Neural cell (in vitro differentiated cells): ENCODE results near the gene RAG2. TPM values are rescaled to one million over a fixed set of nuclear protein-coding genes. Genes with fewer than 3 reads are reported as not detected.

ENCODE experiments used
- H2AFZ ChIP-seq: fragments of 200-600, 300-800 bp; sonication (generic), shearing (Covaris generic); 2 replicates; pipeline ENCODE4 v1.6.0; 2014; ENCODE audit warnings: low read depth, mild to moderate bottlenecking, antibody characterized with exemption, low read length, moderate library complexity
- H3F3A ChIP-seq: fragments of 200-600 bp; shearing (Covaris generic); 2 replicates; pipeline ENCODE4 v1.6.1; 2016; ENCODE audit warnings: mild to moderate bottlenecking, moderate library complexity, mixed read lengths, antibody characterized with exemption, low read length; ENCODE audit not compliant: insufficient read depth, poor library complexity, severe bottlenecking
- H3K27ac ChIP-seq: fragments of 200-600, 300-800 bp; sonication (generic), shearing (Covaris generic); 2 replicates; pipeline ENCODE4 v1.5.1; 2014; ENCODE audit warnings: mild to moderate bottlenecking, low read length, moderate library complexity
- H3K27me3 ChIP-seq: fragments of 300-800, 200-600 bp; sonication (generic), shearing (Covaris generic); 2 replicates; pipeline ENCODE4 v1.6.0; 2014; ENCODE audit warnings: mild to moderate bottlenecking, low read depth, low read length, moderate library complexity; ENCODE audit not compliant: insufficient read depth
- H3K36me3 ChIP-seq: fragments of 300-800, 200-600 bp; sonication (generic), shearing (Covaris generic); 2 replicates; pipeline ENCODE4 v1.5.1; 2014; ENCODE audit warnings: mild to moderate bottlenecking, antibody characterized with exemption, low read length, moderate library complexity; ENCODE audit not compliant: insufficient read depth
- H3K4me2 ChIP-seq: fragments of 300-800, 200-600 bp; sonication (generic), shearing (Covaris generic); 2 replicates; pipeline ENCODE4 v1.6.0; 2014; ENCODE audit warnings: mild to moderate bottlenecking, low read length
- H3K4me3 ChIP-seq: fragments of 300-800, 200-600 bp; sonication (generic), shearing (Covaris generic); 2 replicates; pipeline ENCODE4 v1.5.1; 2014; ENCODE audit warnings: mild to moderate bottlenecking, low read length, moderate library complexity
- H3K79me2 ChIP-seq: fragments of 200-600 bp; shearing (Covaris generic); replicated peaks from 2 replicates; pipeline ENCODE4 v1.6.0; 2014; ENCODE audit warnings: mild to moderate bottlenecking, low read length, moderate library complexity; ENCODE audit not compliant: insufficient read depth
- H3K9ac ChIP-seq: fragments of 300-800, 200-600 bp; sonication (generic), shearing (Covaris generic); 2 replicates; pipeline ENCODE4 v1.6.1; 2016; ENCODE audit warnings: mild to moderate bottlenecking, low read length, mixed read lengths
- H3K9me2 ChIP-seq: fragments of 200-600 bp; shearing (Covaris generic); 2 replicates; pipeline ENCODE4 v1.6.1; 2016; ENCODE audit warnings: mild to moderate bottlenecking, low read length, mixed read lengths; ENCODE audit not compliant: insufficient read depth
- H3K9me3 ChIP-seq: fragments of 200-600, 300-800 bp; sonication (generic), shearing (Covaris generic); 2 replicates; pipeline ENCODE4 v1.6.1; 2016; ENCODE audit warnings: mild to moderate bottlenecking, mixed run types, low read length, moderate library complexity, mixed read lengths
- H4K20me1 ChIP-seq: fragments of 200-600 bp; shearing (Covaris generic); 2 replicates; pipeline ENCODE4 v1.6.1; 2016; ENCODE audit warnings: mild to moderate bottlenecking, mixed run types; ENCODE audit not compliant: insufficient read depth
- CTCF ChIP-seq: fragments of 450-650 bp; IDR thresholded peaks from 2 replicates; pipeline ENCODE4 v1.5.1; 2014; ENCODE audit warnings: antibody characterized with exemption, mild to moderate bottlenecking, moderate library complexity; ENCODE audit not compliant: poor library complexity, severe bottlenecking
- EP300 ChIP-seq: fragments of 450-650 bp; conservative IDR thresholded peaks from 2 replicates; pipeline ENCODE4 v1.6.1; 2014; ENCODE audit warnings: antibody characterized with exemption, mild to moderate bottlenecking, moderate library complexity; ENCODE audit not compliant: poor library complexity, severe bottlenecking
- EZH2 ChIP-seq: fragments of 200-600, 300-800 bp; shearing (Covaris generic), sonication (generic); IDR thresholded peaks from 2 replicates; pipeline ENCODE4 v1.6.1; 2014; ENCODE audit warnings: antibody characterized with exemption, low read length, borderline replicate concordance, mild to moderate bottlenecking; ENCODE audit not compliant: insufficient read depth, poor library complexity, severe bottlenecking
- MXI1 ChIP-seq: fragments of 450-650 bp; conservative IDR thresholded peaks from 2 replicates; pipeline ENCODE4 v1.6.1; 2014; ENCODE audit warnings: antibody characterized with exemption, mild to moderate bottlenecking; ENCODE audit not compliant: poor library complexity, severe bottlenecking
- POLR2AphosphoS5 ChIP-seq: IDR thresholded peaks from 2 replicates; pipeline ENCODE4 v1.6.1; 2012
- RAD21 ChIP-seq: fragments of 450-650 bp; conservative IDR thresholded peaks from 2 replicates; pipeline ENCODE4 v1.6.1; 2014; ENCODE audit warnings: antibody characterized with exemption, mild to moderate bottlenecking, moderate library complexity
- REST ChIP-seq: IDR thresholded peaks from 2 replicates; pipeline ENCODE4 v1.6.1; 2012; ENCODE audit warnings: borderline replicate concordance
- SMC3 ChIP-seq: fragments of 450-650 bp; conservative IDR thresholded peaks from 2 replicates; pipeline ENCODE4 v1.6.1; 2014; ENCODE audit warnings: antibody characterized with exemption, mild to moderate bottlenecking, moderate library complexity; ENCODE audit not compliant: poor library complexity
- TAF1 ChIP-seq: IDR thresholded peaks from 2 replicates; pipeline ENCODE4 v1.6.1; 2012; ENCODE audit warnings: low read depth
- polyA plus RNA-seq: library from polyadenylated mRNA; depleted of rRNA; stranded (reverse); fragments of >200 nt; gene quantifications from 2 replicates; pipeline ENCODE4 v1.2.3, GENCODE V29; 2014

RAG2 gene
- polyA plus RNA-seq, 1 donor from 2014 or later: not detected

- no peaks in the 10 kb centered on the region for H4K20me1 ChIP-seq
- no peak for TF ChIP-seq EP300
- no peak for TF ChIP-seq RAD21
- TF ChIP-seq SMC3: no peak
- no peak for TF ChIP-seq REST
- TF ChIP-seq EZH2: no peak
- TF ChIP-seq CTCF: no peak
- TF ChIP-seq MXI1: no peak
- TF ChIP-seq POLR2AphosphoS5: no peak
- no peak for TF ChIP-seq TAF1
- peaks cover 33% of the 10 kb centered on the region for H3K27me3 ChIP-seq
- H2AFZ ChIP-seq: no peak overlapping the region
- H3K9ac ChIP-seq: no peak overlapping the region
- no peak overlapping the region for H3K4me2 ChIP-seq
- H3K9me3 ChIP-seq: no peaks in the 10 kb centered on the region
- H3K9me2 ChIP-seq: no peaks in the 10 kb centered on the region
- no peaks in the 10 kb centered on the region for H3K79me2 ChIP-seq
- H3F3A ChIP-seq: no peaks in the 10 kb centered on the region
- H3K27ac ChIP-seq: no peak overlapping the region
- no peaks in the 10 kb centered on the region for H3K36me3 ChIP-seq
- H3K4me3 ChIP-seq: no peak overlapping the region
These were observed 9.9 kb downstream of the RAG2 start for GRCh38 chr11:36588099-36588498.

GRCh38 chr11:36586543-36586942 is 11.5 kb downstream of the RAG2 start:
- Histone ChIP-seq H3K27ac (no peak overlapping the region), H3K4me2 (no peak overlapping the region), H3K79me2 (no peaks in the 10 kb centered on the region), H3K27me3 (peaks cover 33% of the 10 kb centered on the region), H3K4me3 (no peak overlapping the region), H3K9me3 (no peaks in the 10 kb centered on the region), H3K9ac (no peak overlapping the region), H3K36me3 (no peaks in the 10 kb centered on the region), H3F3A (no peaks in the 10 kb centered on the region), H3K9me2 (no peaks in the 10 kb centered on the region), H2AFZ (no peak overlapping the region), H4K20me1 (no peaks in the 10 kb centered on the region)
- no peak for TF ChIP-seq CTCF
- TF ChIP-seq TAF1: no peak
- TF ChIP-seq MXI1: no peak
- no peak for TF ChIP-seq REST
- no peak for TF ChIP-seq POLR2AphosphoS5
- TF ChIP-seq EZH2: no peak
- no peak for TF ChIP-seq SMC3
- no peak for TF ChIP-seq RAD21
- TF ChIP-seq EP300: no peak
